ENCODE results near the gene SLC41A3. TPM values are rescaled to one million over a fixed set of nuclear protein-coding genes. Genes with fewer than 3 reads are reported as not detected.

The SLC41A3 gene
- total RNA-seq, 1 experiment from 2014 or later: 35.5 TPM

DNA sequence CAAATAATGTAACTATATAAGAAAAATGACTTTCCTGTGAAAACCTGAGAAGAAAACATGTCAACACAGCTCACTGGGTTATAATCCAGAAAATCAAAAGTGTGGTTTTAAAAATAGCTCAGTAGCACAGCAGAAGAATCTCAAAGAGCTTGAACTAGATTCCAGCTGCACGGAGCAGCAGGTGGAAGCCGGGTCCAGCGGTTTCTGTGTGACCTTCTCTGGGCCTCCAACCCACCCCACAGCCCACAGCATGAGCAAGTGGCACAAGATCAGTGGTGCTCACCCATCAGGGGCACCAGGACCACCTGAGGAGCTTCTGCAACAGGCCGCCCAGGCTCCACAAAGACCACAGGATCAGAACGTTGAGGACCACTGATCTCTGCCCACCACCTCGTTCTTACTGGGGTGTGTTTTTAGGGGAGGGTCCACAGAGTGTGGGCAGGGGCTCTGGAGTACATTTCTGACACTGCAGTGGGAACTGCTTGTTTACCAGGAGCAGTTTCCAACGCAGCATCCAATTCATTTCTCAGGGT is 23.2 kb downstream of the SLC41A3 start:
- Mint-ChIP-seq H3K27ac (no peak overlapping the region), H3K36me3 (ENCODE audit: insufficient read depth in 1 of 3, low read depth in 3 of 3) (peaks cover 0 to 5% (median 0%) of the 10 kb centered on the region in 3 experiments; a peak in 4 of 7 replicates), H3K9me3 (no peaks in the 10 kb centered on the region), H3K27me3 (ENCODE audit: low read depth) (no peaks in the 10 kb centered on the region), H3K4me3 (no peak overlapping the region), H3K4me1 (peaks cover 8 to 11% of the 10 kb centered on the region in 2 experiments)
- no peaks in the 10 kb centered on the region for H4K20me1 ChIP-seq (ENCODE audit: control insufficient read depth, insufficient read depth, insufficient read length)
- no peak overlapping the region for H2BK120ac ChIP-seq (ENCODE audit: low read depth, low read length, poor library complexity, severe bottlenecking)
- H4K91ac ChIP-seq (ENCODE audit: insufficient read length, low read depth, low read length): no peak overlapping the region
- H3T11ph ChIP-seq (ENCODE audit: low read length): no peak overlapping the region
- H3K4me1 ChIP-seq (ENCODE audit: insufficient read depth, low read length): no peaks in the 10 kb centered on the region
- no peak overlapping the region for H3K23ac ChIP-seq (ENCODE audit: insufficient read length, low read depth, low read length)
- H2BK12ac ChIP-seq (ENCODE audit: insufficient read length, low read depth, low read length): no peak overlapping the region
- no peak overlapping the region for H4K8ac ChIP-seq (replicated peaks; ENCODE audit: insufficient read length, low read depth, low read length)
- H3K27me3 ChIP-seq (ENCODE audit: insufficient read depth, low read length): no peaks in the 10 kb centered on the region
- no peak overlapping the region for H3K4ac ChIP-seq (ENCODE audit: low read depth, low read length)
- TF ChIP-seq, protein P1, sequence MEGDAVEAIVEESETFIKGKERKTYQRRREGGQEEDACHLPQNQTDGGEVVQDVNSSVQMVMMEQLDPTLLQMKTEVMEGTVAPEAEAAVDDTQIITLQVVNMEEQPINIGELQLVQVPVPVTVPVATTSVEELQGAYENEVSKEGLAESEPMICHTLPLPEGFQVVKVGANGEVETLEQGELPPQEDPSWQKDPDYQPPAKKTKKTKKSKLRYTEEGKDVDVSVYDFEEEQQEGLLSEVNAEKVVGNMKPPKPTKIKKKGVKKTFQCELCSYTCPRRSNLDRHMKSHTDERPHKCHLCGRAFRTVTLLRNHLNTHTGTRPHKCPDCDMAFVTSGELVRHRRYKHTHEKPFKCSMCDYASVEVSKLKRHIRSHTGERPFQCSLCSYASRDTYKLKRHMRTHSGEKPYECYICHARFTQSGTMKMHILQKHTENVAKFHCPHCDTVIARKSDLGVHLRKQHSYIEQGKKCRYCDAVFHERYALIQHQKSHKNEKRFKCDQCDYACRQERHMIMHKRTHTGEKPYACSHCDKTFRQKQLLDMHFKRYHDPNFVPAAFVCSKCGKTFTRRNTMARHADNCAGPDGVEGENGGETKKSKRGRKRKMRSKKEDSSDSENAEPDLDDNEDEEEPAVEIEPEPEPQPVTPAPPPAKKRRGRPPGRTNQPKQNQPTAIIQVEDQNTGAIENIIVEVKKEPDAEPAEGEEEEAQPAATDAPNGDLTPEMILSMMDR (conservative IDR thresholded peaks at IDR 0.05): no peak
- H3K9ac ChIP-seq (ENCODE audit: extremely low read depth, insufficient read length, low read length): no peak overlapping the region
- no peak overlapping the region for H3K4me2 ChIP-seq (ENCODE audit: insufficient read depth, insufficient read length, low read length)
- no peak overlapping the region for H4K5ac ChIP-seq (ENCODE audit: insufficient read length, low read depth, low read length)
- no peak overlapping the region for H3K56ac ChIP-seq (ENCODE audit: insufficient read length, low read depth, low read length)
- no peak for DNase-seq
- H2BK20ac ChIP-seq (ENCODE audit: low read depth, low read length, poor library complexity, severe bottlenecking): no peak overlapping the region
- no peak overlapping the region for H2AFZ ChIP-seq (ENCODE audit: low read length)
- no peaks in the 10 kb centered on the region for H3K9me3 ChIP-seq (ENCODE audit: control insufficient read depth, low read depth, low read length)
- H2BK5ac ChIP-seq (ENCODE audit: insufficient read length, low read length): no peak overlapping the region
- no peak overlapping the region for H3K27ac ChIP-seq (ENCODE audit: insufficient read length, low read depth, low read length)
- H3K79me2 ChIP-seq (ENCODE audit: insufficient read depth, low read length): no peaks in the 10 kb centered on the region
- H2AK5ac ChIP-seq (ENCODE audit: insufficient read length, low read length): no peak overlapping the region
- no peaks in the 10 kb centered on the region for H3K23me2 ChIP-seq (ENCODE audit: insufficient read length, low read depth, low read length, poor library complexity, severe bottlenecking)
- no peak overlapping the region for H3K14ac ChIP-seq (ENCODE audit: insufficient read depth, low read length)
- no peak overlapping the region for H2BK15ac ChIP-seq (ENCODE audit: low read depth, low read length)
- no CpG with 5 or more reads among the region's 7 CpGs for WGBS (ENCODE audit: extremely low coverage, insufficient read length, low lambda C conversion rate)
- H3K18ac ChIP-seq (ENCODE audit: insufficient read length, low read depth, low read length): no peak overlapping the region
- no peaks in the 10 kb centered on the region for H3K79me1 ChIP-seq (ENCODE audit: insufficient read depth, low read depth, low read length, poor library complexity, severe bottlenecking)
